GM12801 (cell line): ENCODE measurements around the gene RHOJ.

Experiments used
- TF ChIP-seq, protein P1 (sequence below): IDR thresholded peaks from one replicate; pipeline ENCODE4 v1.5.1; 2011; ENCODE audit warnings: control low read depth; ENCODE audit not compliant: insufficient read length; ENCODE audit errors: extremely low read depth

Gene RHOJ

DNA sequence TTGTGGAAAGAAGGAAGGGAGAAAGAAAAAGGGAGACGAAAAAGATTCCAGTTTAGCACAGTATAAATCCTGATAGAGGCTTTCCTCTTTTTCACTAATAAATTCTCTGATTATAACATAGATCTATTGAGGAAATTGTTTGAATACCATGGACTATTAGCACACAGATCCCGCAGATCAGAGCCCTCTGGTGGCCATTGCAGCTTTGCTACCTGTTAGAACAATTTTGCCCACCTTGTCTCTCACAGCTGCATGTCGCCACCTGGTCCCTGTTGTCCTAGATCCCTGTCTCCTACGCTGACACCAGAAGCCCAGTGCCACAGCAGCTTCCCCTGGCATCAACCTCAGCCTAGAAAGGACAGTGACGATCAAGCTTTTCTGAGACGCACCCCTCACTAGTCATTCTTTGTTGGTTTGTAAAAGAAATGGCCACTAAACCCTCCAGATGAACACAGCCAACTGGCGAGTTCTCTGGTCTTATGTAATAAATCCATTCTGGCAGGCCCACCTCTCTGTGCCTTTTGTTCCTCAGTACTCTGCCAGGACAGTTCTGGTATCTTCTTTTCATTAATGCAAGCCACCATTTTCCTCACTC is 104.6 kb downstream of the RHOJ start:
- TF ChIP-seq, protein P1, sequence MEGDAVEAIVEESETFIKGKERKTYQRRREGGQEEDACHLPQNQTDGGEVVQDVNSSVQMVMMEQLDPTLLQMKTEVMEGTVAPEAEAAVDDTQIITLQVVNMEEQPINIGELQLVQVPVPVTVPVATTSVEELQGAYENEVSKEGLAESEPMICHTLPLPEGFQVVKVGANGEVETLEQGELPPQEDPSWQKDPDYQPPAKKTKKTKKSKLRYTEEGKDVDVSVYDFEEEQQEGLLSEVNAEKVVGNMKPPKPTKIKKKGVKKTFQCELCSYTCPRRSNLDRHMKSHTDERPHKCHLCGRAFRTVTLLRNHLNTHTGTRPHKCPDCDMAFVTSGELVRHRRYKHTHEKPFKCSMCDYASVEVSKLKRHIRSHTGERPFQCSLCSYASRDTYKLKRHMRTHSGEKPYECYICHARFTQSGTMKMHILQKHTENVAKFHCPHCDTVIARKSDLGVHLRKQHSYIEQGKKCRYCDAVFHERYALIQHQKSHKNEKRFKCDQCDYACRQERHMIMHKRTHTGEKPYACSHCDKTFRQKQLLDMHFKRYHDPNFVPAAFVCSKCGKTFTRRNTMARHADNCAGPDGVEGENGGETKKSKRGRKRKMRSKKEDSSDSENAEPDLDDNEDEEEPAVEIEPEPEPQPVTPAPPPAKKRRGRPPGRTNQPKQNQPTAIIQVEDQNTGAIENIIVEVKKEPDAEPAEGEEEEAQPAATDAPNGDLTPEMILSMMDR, result no peak

DNA sequence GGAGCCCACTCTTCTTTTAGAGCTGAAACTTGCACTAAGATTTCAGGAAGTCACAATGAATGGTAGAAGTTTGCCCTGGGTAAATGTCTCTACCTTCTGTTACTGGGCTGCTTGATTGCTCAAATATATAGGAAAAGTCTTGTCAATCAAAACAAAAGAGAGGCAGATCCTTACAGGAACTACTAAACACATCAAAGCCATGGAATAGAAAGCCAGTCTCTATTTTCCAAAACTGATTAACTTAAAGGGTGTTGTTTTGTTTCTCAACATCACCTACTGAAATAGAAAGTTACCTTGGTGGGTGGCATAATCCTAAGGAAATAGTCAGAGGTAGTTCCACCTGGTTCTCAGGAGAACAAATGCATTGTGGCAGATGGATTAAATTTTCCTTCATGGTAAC is 114.6 kb downstream of the RHOJ start, which contains the start of gene GPHB5:
GPHB5 (minus strand) TSS at position 101 of the 400 bp plus-strand sequence. CDS start 1,086 bp downstream, outside the sequence.
- TF ChIP-seq, protein P1, result no peak

DNA sequence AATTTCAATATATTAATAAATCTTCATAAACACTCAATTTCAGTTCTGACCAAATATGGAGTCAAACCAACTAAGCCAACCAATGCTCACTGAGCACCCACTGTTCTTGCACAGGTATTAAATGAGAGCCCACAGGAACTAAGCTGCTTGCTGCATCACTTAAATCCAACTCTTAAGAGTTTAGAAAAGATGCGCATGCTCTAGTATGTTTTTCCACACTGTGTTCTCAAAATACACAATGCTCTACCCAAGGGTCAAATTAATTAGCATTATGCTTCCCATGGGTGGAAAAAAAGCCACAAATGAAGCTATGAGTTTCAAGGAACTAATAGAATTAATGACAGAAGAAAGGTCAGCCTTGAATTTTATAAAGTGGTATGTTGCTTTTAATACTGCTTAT is 118.2 kb downstream of the RHOJ start:
- TF ChIP-seq, protein P1, result no peak

DNA sequence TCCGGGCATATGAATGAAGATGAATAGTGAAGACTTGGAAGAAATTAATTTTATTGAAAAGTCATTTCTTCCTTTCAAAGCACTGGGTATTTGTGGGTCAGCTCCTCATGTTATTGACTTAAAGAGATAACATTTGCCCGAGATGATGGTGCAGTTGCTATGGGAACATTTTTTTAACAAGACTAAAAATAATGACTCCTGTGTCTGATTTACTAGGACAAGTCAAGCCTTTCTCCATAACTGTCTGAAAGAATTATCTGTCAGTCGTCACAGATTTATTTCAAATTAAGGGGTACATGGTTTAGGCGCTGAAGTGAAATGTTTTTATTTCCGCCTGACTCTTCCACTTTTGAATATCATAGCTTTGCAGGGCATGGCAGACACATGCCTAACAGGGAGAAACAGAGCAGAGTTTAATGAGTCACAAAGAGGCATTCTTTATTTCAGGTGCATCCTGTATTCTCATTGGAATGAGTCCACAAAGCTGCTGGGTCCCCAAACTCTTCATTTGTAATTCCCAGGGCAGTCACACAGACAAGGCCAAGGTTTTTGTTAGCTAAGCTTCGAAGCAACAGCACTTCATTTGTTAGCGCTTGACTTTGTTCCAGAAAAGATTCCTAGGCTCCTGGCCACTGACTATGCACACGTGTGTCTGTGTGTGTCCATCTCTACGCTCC is 118.8 kb downstream of the RHOJ start:
- TF ChIP-seq, protein P1, result no peak

DNA sequence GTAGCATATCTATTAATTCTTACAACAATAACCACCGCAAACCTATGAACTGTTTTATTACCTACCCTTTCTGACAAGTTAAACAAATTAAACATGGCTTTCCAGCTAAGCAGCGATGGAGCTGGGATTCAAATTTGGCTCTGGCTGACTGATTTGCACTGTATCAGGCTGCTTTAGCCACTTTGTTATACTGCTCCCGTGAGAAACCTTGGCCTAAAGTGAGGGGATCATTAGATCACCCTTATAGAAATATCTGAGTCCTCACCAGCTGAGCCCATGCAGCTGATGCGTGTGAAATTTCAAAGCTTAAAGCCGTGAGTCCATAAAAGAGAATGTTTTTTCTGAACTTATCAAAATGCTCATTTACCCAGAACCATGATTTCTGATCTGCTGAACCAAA is 122.6 kb downstream of the RHOJ start:
- TF ChIP-seq, protein P1, result no peak

DNA sequence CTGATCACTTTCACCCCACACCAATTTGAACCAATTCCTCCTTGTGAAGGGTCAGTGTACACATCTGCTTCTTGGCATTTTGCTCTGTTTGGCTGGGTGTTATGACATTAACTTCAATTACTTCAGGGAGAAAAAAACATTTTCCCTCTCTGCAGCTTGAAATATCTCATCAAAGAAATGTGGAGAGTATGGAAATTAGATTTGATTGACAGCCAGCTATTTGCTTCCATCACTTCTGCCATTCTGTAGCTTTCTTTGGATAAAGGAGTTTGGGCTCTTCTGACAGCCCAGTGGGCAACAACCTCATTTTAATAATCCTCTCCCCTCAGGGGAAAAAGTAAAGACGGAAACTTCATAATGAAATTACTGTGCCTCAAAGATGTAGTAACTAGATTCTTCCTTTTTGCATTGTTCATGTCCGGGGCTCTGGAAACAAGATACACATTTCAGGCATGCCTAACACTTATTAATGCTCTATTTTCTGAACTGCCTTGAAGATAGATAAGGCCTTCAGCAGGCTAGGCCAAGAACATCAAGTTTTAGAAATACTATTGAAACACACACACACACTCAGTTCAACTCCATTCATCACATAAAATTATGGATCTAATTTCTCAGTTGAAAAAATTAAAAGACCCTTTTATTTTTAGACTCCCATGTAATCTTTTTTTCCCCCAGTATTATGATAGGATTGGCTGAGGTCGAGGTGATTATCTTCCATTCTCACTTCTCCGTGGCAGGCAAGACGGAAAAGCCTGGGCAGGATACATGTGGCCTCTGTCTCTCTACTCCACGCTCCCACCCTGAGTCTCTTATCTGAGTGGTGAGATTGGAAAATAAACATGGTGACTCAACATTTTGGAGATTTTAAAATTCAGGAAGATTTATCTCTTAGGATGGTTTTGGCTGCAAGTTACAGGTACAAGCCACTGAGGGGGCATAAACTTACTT is 124.8 kb downstream of the RHOJ start:
- TF ChIP-seq, protein P1, result no peak

DNA sequence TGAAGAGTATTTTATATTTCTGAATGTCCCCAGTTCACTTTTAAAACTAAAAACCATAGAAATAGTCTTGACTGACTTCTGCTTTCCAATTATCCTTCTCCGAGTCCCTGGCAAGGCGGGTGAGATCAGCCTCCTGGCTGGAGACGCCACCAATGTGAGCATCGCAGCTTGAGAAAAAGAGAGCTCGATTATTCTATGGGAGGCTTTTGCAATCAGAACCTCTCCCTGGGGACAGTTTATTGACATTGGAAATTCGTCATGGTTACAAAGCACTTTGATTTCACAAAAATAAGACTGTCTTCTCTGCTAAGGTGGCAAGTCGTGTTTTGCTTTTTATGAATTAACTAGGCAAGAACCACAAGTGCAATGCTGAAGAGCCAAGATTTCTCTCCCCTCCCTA is 138.1 kb downstream of the RHOJ start:
- TF ChIP-seq, protein P1, result no peak
